CD14-positive monocyte (primary cell): ENCODE data around the gene TAS2R13. TPM values are rescaled to one million over a fixed set of nuclear protein-coding genes. Genes with fewer than 3 reads are reported as not detected.

Experiments
- DNase-seq, 3 donors: peaks; one replicate each; pipeline ENCODE4 v3.0.0-alpha.2; 2011 to 2022
- H2AFZ ChIP-seq: 2 replicates; pipeline ENCODE4 v1.6.0; 2012; ENCODE audit warnings: mild to moderate bottlenecking, low read depth, low read length, inconsistent platforms; ENCODE audit not compliant: insufficient read depth, poor library complexity, severe bottlenecking
- H3K27ac ChIP-seq, 2 donors: 1 replicate in 1 of 2; 2 replicates in 1 of 2; pipeline ENCODE4 v1.5.1; 2012 to 2013; ENCODE audit warnings: low read length in 2 of 2, control low read depth in 1 of 2, inconsistent platforms in 1 of 2, low read depth in 1 of 2, mild to moderate bottlenecking in 1 of 2
- H3K27me3 ChIP-seq, 2 donors: one replicate each; pipeline versions ENCODE4 v1.6.0 to v1.6.1; 2011 to 2013; ENCODE audit warnings: low read length in 2 of 2; ENCODE audit not compliant: control insufficient read depth in 2 of 2, insufficient read depth in 2 of 2
- H3K36me3 ChIP-seq, 2 donors: replicated peaks in 1 of 2; 1 replicate in 1 of 2; 2 replicates in 1 of 2; pipeline versions ENCODE4 v1.5.1 to v1.6.1; 2012 to 2013; ENCODE audit warnings: low read length in 2 of 2, control low read depth in 1 of 2, inconsistent platforms in 1 of 2, mild to moderate bottlenecking in 1 of 2; ENCODE audit not compliant: insufficient read depth in 2 of 2, control insufficient read depth in 1 of 2
- H3K4me1 ChIP-seq, 2 donors: 1 replicate in 1 of 2; 2 replicates in 1 of 2; pipeline versions ENCODE4 v1.5.1 to v1.6.1; 2012 to 2013; ENCODE audit warnings: low read length in 2 of 2, control low read depth in 1 of 2, inconsistent platforms in 1 of 2, mild to moderate bottlenecking in 1 of 2, moderate library complexity in 1 of 2; ENCODE audit not compliant: insufficient read depth in 2 of 2, control insufficient read depth in 1 of 2
- H3K4me2 ChIP-seq: replicated peaks from 2 replicates; pipeline ENCODE3; 2012; ENCODE audit warnings: low read length, moderate library complexity, mild to moderate bottlenecking; ENCODE audit not compliant: poor library complexity, severe bottlenecking; ENCODE audit errors: extremely low read depth
- H3K4me3 ChIP-seq, 3 experiments: fragments of 200-600 bp in 1 of 3; sonication (generic) in 1 of 3; replicated peaks in 1 of 3; 1 replicate in 2 of 3; 2 replicates in 1 of 3; pipeline ENCODE4 v1.5.1; 2011 to 2013; ENCODE audit warnings: low read length in 3 of 3, mild to moderate bottlenecking in 3 of 3, control low read depth in 2 of 3, low read depth in 2 of 3, inconsistent platforms in 1 of 3, moderate library complexity in 1 of 3
- H3K79me2 ChIP-seq: 2 replicates; pipeline ENCODE4 v1.6.0; 2012; ENCODE audit warnings: mild to moderate bottlenecking, control low read depth, inconsistent platforms, low read length, moderate library complexity; ENCODE audit not compliant: insufficient read depth
- H3K9ac ChIP-seq: 2 replicates; pipeline ENCODE4 v1.6.0; 2017; ENCODE audit warnings: low read length, mild to moderate bottlenecking; ENCODE audit not compliant: insufficient read depth, poor library complexity, severe bottlenecking
- H3K9me3 ChIP-seq, 2 donors: replicated peaks in 1 of 2; 1 replicate in 1 of 2; 2 replicates in 1 of 2; pipeline versions ENCODE4 v1.5.1 to v1.6.1; 2012 to 2013; ENCODE audit warnings: low read length in 2 of 2, control low read depth in 1 of 2; ENCODE audit not compliant: control insufficient read depth in 1 of 2, insufficient read depth in 1 of 2
- H4K20me1 ChIP-seq: 2 replicates; pipeline ENCODE4 v1.6.0; 2012; ENCODE audit warnings: mild to moderate bottlenecking, low read length, control low read depth, moderate library complexity; ENCODE audit not compliant: insufficient read depth
- H3K27ac Mint-ChIP-seq, 7 donors: one replicate each; pipeline ENCODE4 v1.8.0; 2020; ENCODE audit warnings: mild to moderate bottlenecking in 7 of 7, mixed read lengths in 7 of 7, moderate library complexity in 6 of 7, inconsistent platforms in 2 of 7
- H3K27me3 Mint-ChIP-seq, 3 donors: one replicate each; pipeline ENCODE4 v1.8.0; 2021 to 2022; ENCODE audit warnings: low read depth in 3 of 3, mild to moderate bottlenecking in 3 of 3, mixed read lengths in 3 of 3, moderate library complexity in 3 of 3, inconsistent platforms in 1 of 3
- H3K36me3 Mint-ChIP-seq, 2 donors: one replicate each; pipeline ENCODE4 v1.8.0; 2020; ENCODE audit warnings: mixed read lengths in 2 of 2, inconsistent platforms in 1 of 2, mild to moderate bottlenecking in 1 of 2
- H3K4me1 Mint-ChIP-seq: one replicate; pipeline ENCODE4 v1.8.0; 2020; ENCODE audit warnings: mild to moderate bottlenecking, mixed read lengths
- H3K4me3 Mint-ChIP-seq, 2 donors: one replicate each; pipeline ENCODE4 v1.8.0; 2020; ENCODE audit warnings: mild to moderate bottlenecking in 2 of 2, mixed read lengths in 2 of 2, moderate library complexity in 1 of 2
- H3K9me3 Mint-ChIP-seq, 7 donors: one replicate each; pipeline ENCODE4 v1.8.0; 2020 to 2022; ENCODE audit warnings: mixed read lengths in 7 of 7, mild to moderate bottlenecking in 6 of 7, moderate library complexity in 6 of 7, inconsistent platforms in 2 of 7
- CTCF ChIP-seq: fragments of 200-600 bp; IDR thresholded peaks from one replicate; pipeline ENCODE4 v1.8.0; 2022; ENCODE audit warnings: antibody characterized with exemption, mild to moderate bottlenecking
- WGBS: methylation state at CpG from one replicate; pipeline ENCODE4 v1.1.5; 2013; ENCODE audit warnings: missing lambda C conversion rate; ENCODE audit not compliant: insufficient coverage; 5-methylcytosine and 5-hydroxymethylcytosine counted together
- intact Hi-C, 2 donors: fragments of 100-400 bp; cut with micrococcal nuclease; formaldehyde crosslinking; loops; one replicate each; pipeline versions ENCODE4 v1.15.0 to v1.15.1; 2023
- polyA plus RNA-seq, 3 donors: library from polyadenylated mRNA; depleted of rRNA in 1 of 3; unstranded in 2 of 3; stranded (reverse) in 1 of 3; fragments of 300-500 nt in 2 of 3; fragments of >200 nt in 1 of 3; fragmentation: Illumina TruSeq in 2 of 3; gene quantifications; 1 replicate in 2 of 3; 2 replicates in 1 of 3; pipeline ENCODE4 v1.2.3, GENCODE V29; 2012 to 2021

The TAS2R13 gene
- polyA plus RNA-seq, 3 donors, result not detected

GRCh38 chr12:10873378-10873777 lies 36.0 kb downstream of the TAS2R13 start:
- WGBS, result 83% methylated on average over 1 of the region's 2 CpGs
- Histone ChIP-seq H3K9ac (no peak overlapping the region), H3K27ac (no peak overlapping the region), H3K4me2 (no peak overlapping the region), H3K36me3 (peaks cover 0 to 8% of the 10 kb centered on the region in 2 donors), H3K4me3 (no peak overlapping the region), H4K20me1 (no peaks in the 10 kb centered on the region), H3K79me2 (no peaks in the 10 kb centered on the region), H3K4me1 (no peaks in the 10 kb centered on the region), H2AFZ (no peak overlapping the region), H3K27me3 (no peaks in the 10 kb centered on the region), H3K9me3 (no peaks in the 10 kb centered on the region)
- peaks cover 11% of the 10 kb centered on the region in 2 donors for H3K36me3 Mint-ChIP-seq
- TF ChIP-seq CTCF, result no peak
- no peak overlapping the region for H3K27ac Mint-ChIP-seq
- peaks cover 2% of the 10 kb centered on the region for H3K4me1 Mint-ChIP-seq
- H3K27me3 Mint-ChIP-seq, result no peaks in the 10 kb centered on the region
- H3K9me3 Mint-ChIP-seq, result peaks cover 0 to 5% (median 0%) of the 10 kb centered on the region in 7 donors
- no peak for DNase-seq
- no peak overlapping the region for H3K4me3 Mint-ChIP-seq
- intact Hi-C loops, result no loop called here

GRCh38 chr12:10867381-10867780 lies 42.0 kb downstream of the TAS2R13 start:
- Histone ChIP-seq H3K79me2 (no peaks in the 10 kb centered on the region), H3K27ac (no peak overlapping the region), H3K27me3 (no peaks in the 10 kb centered on the region), H3K9ac (no peak overlapping the region), H4K20me1 (no peaks in the 10 kb centered on the region), H3K4me1 (no peaks in the 10 kb centered on the region), H3K9me3 (no peaks in the 10 kb centered on the region), H3K4me3 (no peak overlapping the region), H3K4me2 (no peak overlapping the region), H3K36me3 (no peaks in the 10 kb centered on the region), H2AFZ (no peak overlapping the region)
- Mint-ChIP-seq H3K4me1 (peaks cover 2% of the 10 kb centered on the region), H3K27me3 (peaks cover 0 to 1% (median 0%) of the 10 kb centered on the region in 3 donors), H3K36me3 (no peaks in the 10 kb centered on the region), H3K9me3 (peaks cover 0 to 5% (median 3%) of the 10 kb centered on the region in 7 donors), H3K27ac (no peak overlapping the region), H3K4me3 (no peak overlapping the region)
- no peak for TF ChIP-seq CTCF
- no peak for DNase-seq
- no CpG with 5 or more reads among the region's 2 CpGs for WGBS
- intact Hi-C loops, result no loop called here
